HEK293 (cell line): Measurements from ENCODE around the gene CDO1.

Experiments
- FEZF1 ChIP-seq: fragments of 450-650 bp; formaldehyde crosslinking; IDR thresholded peaks from 2 replicates; pipeline ENCODE4 v1.5.1; 2016; ENCODE audit warnings: missing biosample characterization, missing genetic modification characterization
- GLI2 ChIP-seq: fragments of 450-650 bp; formaldehyde crosslinking; IDR thresholded peaks from 2 replicates; pipeline ENCODE4; 2017; ENCODE audit warnings: missing biosample characterization, missing genetic modification characterization, low read depth, borderline replicate concordance
- HOXC10 ChIP-seq: sonication (generic); formaldehyde crosslinking; IDR thresholded peaks from 2 replicates; pipeline ENCODE4 v1.8.1; 2023; ENCODE audit warnings: mild to moderate bottlenecking, missing genetic modification reagents
- MZF1 ChIP-seq: fragments of 450-650 bp; formaldehyde crosslinking; IDR thresholded peaks from 2 replicates; pipeline ENCODE4 v1.5.1; 2017; ENCODE audit warnings: missing biosample characterization, missing genetic modification characterization, borderline replicate concordance
- SETDB1 ChIP-seq: IDR thresholded peaks from one replicate; pipeline ENCODE4 v1.6.1; 2017; ENCODE audit warnings: mild to moderate bottlenecking, low read length, moderate library complexity, mixed read lengths; ENCODE audit not compliant: insufficient read length
- TRIM28 ChIP-seq: IDR thresholded peaks from 2 replicates; pipeline ENCODE4 v1.6.1; 2011; ENCODE audit warnings: low read length, control low read depth, borderline replicate concordance
- ZBTB48 ChIP-seq: fragments of 450-650 bp; formaldehyde crosslinking; IDR thresholded peaks from 2 replicates; pipeline ENCODE4 v1.5.1; 2016; ENCODE audit warnings: missing biosample characterization, missing genetic modification characterization
- ZBTB8A ChIP-seq: fragments of 450-650 bp; formaldehyde crosslinking; IDR thresholded peaks from 2 replicates; pipeline ENCODE4 v1.5.1; 2016; ENCODE audit warnings: missing biosample characterization, missing genetic modification characterization
- ZFP37 ChIP-seq: fragments of 450-650 bp; formaldehyde crosslinking; IDR thresholded peaks from 2 replicates; pipeline ENCODE4 v1.5.1; 2016; ENCODE audit warnings: missing biosample characterization, missing genetic modification characterization
- ZNF121 ChIP-seq: fragments of 450-650 bp; formaldehyde crosslinking; IDR thresholded peaks from 2 replicates; pipeline ENCODE4 v1.5.1; 2016; ENCODE audit warnings: missing biosample characterization, missing genetic modification characterization
- ZNF138 ChIP-seq: fragments of 450-650 bp; formaldehyde crosslinking; IDR thresholded peaks from 2 replicates; pipeline ENCODE4 v1.5.1; 2016; ENCODE audit warnings: missing biosample characterization, missing genetic modification characterization, borderline replicate concordance
- ZNF148 ChIP-seq: fragments of 450-650 bp; formaldehyde crosslinking; IDR thresholded peaks from 2 replicates; pipeline ENCODE4 v1.5.0; 2017; ENCODE audit warnings: missing biosample characterization, missing genetic modification characterization, borderline replicate concordance
- ZNF155 ChIP-seq: fragments of 450-650 bp; formaldehyde crosslinking; IDR thresholded peaks from 2 replicates; pipeline ENCODE4 v1.5.1; 2016; ENCODE audit warnings: missing biosample characterization, missing genetic modification characterization
- ZNF23 ChIP-seq: fragments of 450-650 bp; formaldehyde crosslinking; IDR thresholded peaks from 2 replicates; pipeline ENCODE4 v1.5.1; 2016; ENCODE audit warnings: missing biosample characterization, missing genetic modification characterization, borderline replicate concordance
- ZNF341 ChIP-seq: fragments of 450-650 bp; formaldehyde crosslinking; IDR thresholded peaks from 2 replicates; pipeline ENCODE4; 2016; ENCODE audit warnings: low read depth, missing biosample characterization, missing genetic modification characterization
- ZNF354C ChIP-seq: fragments of 450-650 bp; formaldehyde crosslinking; IDR thresholded peaks from 2 replicates; pipeline ENCODE4 v1.5.1; 2016; ENCODE audit warnings: missing biosample characterization, missing genetic modification characterization, low read depth, borderline replicate concordance
- ZNF37A ChIP-seq: fragments of 450-650 bp; IDR thresholded peaks from 2 replicates; pipeline ENCODE4 v1.5.1; 2018; ENCODE audit warnings: missing biosample characterization, missing genetic modification characterization
- ZNF488 ChIP-seq: fragments of 450-650 bp; formaldehyde crosslinking; IDR thresholded peaks from 2 replicates; pipeline ENCODE4 v1.5.1; 2016; ENCODE audit warnings: missing biosample characterization, missing genetic modification characterization
- ZNF571 ChIP-seq: fragments of 450-650 bp; formaldehyde crosslinking; IDR thresholded peaks from 2 replicates; pipeline ENCODE4 v1.5.0; 2017; ENCODE audit warnings: missing biosample characterization, missing genetic modification characterization
- ZNF596 ChIP-seq: fragments of 450-650 bp; IDR thresholded peaks from 2 replicates; pipeline ENCODE4 v1.5.0; 2018; ENCODE audit warnings: missing biosample characterization, mild to moderate bottlenecking, missing genetic modification characterization, moderate library complexity
- ZNF610 ChIP-seq: fragments of 450-650 bp; formaldehyde crosslinking; IDR thresholded peaks from 2 replicates; pipeline ENCODE4 v1.5.1; 2016; ENCODE audit warnings: missing biosample characterization, missing genetic modification characterization, borderline replicate concordance
- ZNF629 ChIP-seq: fragments of 450-650 bp; formaldehyde crosslinking; IDR thresholded peaks from 2 replicates; pipeline ENCODE4 v1.5.1; 2017; ENCODE audit warnings: missing biosample characterization, missing genetic modification characterization
- ZNF664 ChIP-seq: fragments of 450-650 bp; formaldehyde crosslinking; IDR thresholded peaks from 2 replicates; pipeline ENCODE4 v1.5.1; 2016; ENCODE audit warnings: missing biosample characterization, missing genetic modification characterization
- ZNF792 ChIP-seq: fragments of 450-650 bp; formaldehyde crosslinking; IDR thresholded peaks from 2 replicates; pipeline ENCODE4 v1.5.1; 2016; ENCODE audit warnings: missing biosample characterization, missing genetic modification characterization
- TF ChIP-seq, protein P1 (sequence below): fragments of 450-650 bp; formaldehyde crosslinking; IDR thresholded peaks from 2 replicates; pipeline ENCODE4 v1.5.1; 2016; ENCODE audit warnings: missing biosample characterization, missing genetic modification characterization, borderline replicate concordance
- TF ChIP-seq, protein P2 (sequence below): fragments of 450-650 bp; formaldehyde crosslinking; IDR thresholded peaks from 2 replicates; pipeline ENCODE4 v1.5.1; 2016; ENCODE audit warnings: missing biosample characterization, missing genetic modification characterization
- TF ChIP-seq, protein P3 (sequence below): IDR thresholded peaks from 2 replicates; pipeline ENCODE4 v1.6.1; 2011; ENCODE audit warnings: mild to moderate bottlenecking, low read depth, low read length, borderline replicate concordance
- TF ChIP-seq, protein P4 (sequence below): fragments of 450-650 bp; formaldehyde crosslinking; IDR thresholded peaks from 2 replicates; pipeline ENCODE4 v1.5.1; 2016; ENCODE audit warnings: missing biosample characterization, missing genetic modification characterization, low read depth

Gene CDO1

DNA sequence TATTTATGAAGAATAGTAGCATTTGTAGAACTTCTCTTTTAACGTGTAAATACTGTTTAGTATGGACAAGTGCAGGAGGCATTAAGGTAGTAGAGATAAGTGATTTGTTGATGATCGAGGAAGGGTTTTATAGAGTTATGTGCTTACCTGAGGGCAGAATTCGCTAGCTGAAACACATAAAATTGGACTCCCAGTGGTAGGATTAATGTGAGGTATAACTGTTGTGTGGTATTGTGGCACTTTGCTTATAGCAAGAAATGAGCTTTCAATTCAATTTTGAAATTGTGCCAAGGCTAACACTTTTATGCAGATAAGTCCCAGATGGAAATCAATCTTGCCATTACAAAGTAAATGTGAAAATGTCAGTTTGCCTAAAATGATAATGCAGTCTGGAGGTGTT is 26.5 kb upstream of the CDO1 start (continued):
- no peak for TF ChIP-seq ZNF354C (tag by site-specific recombination)
- TF ChIP-seq ZBTB48 (tag by site-specific recombination), result no peak
- TF ChIP-seq, protein P1, sequence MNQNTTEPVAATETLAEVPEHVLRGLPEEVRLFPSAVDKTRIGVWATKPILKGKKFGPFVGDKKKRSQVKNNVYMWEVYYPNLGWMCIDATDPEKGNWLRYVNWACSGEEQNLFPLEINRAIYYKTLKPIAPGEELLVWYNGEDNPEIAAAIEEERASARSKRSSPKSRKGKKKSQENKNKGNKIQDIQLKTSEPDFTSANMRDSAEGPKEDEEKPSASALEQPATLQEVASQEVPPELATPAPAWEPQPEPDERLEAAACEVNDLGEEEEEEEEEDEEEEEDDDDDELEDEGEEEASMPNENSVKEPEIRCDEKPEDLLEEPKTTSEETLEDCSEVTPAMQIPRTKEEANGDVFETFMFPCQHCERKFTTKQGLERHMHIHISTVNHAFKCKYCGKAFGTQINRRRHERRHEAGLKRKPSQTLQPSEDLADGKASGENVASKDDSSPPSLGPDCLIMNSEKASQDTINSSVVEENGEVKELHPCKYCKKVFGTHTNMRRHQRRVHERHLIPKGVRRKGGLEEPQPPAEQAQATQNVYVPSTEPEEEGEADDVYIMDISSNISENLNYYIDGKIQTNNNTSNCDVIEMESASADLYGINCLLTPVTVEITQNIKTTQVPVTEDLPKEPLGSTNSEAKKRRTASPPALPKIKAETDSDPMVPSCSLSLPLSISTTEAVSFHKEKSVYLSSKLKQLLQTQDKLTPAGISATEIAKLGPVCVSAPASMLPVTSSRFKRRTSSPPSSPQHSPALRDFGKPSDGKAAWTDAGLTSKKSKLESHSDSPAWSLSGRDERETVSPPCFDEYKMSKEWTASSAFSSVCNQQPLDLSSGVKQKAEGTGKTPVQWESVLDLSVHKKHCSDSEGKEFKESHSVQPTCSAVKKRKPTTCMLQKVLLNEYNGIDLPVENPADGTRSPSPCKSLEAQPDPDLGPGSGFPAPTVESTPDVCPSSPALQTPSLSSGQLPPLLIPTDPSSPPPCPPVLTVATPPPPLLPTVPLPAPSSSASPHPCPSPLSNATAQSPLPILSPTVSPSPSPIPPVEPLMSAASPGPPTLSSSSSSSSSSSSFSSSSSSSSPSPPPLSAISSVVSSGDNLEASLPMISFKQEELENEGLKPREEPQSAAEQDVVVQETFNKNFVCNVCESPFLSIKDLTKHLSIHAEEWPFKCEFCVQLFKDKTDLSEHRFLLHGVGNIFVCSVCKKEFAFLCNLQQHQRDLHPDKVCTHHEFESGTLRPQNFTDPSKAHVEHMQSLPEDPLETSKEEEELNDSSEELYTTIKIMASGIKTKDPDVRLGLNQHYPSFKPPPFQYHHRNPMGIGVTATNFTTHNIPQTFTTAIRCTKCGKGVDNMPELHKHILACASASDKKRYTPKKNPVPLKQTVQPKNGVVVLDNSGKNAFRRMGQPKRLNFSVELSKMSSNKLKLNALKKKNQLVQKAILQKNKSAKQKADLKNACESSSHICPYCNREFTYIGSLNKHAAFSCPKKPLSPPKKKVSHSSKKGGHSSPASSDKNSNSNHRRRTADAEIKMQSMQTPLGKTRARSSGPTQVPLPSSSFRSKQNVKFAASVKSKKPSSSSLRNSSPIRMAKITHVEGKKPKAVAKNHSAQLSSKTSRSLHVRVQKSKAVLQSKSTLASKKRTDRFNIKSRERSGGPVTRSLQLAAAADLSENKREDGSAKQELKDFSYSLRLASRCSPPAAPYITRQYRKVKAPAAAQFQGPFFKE (tag by site-specific recombination), result no peak
- TF ChIP-seq, protein P2, sequence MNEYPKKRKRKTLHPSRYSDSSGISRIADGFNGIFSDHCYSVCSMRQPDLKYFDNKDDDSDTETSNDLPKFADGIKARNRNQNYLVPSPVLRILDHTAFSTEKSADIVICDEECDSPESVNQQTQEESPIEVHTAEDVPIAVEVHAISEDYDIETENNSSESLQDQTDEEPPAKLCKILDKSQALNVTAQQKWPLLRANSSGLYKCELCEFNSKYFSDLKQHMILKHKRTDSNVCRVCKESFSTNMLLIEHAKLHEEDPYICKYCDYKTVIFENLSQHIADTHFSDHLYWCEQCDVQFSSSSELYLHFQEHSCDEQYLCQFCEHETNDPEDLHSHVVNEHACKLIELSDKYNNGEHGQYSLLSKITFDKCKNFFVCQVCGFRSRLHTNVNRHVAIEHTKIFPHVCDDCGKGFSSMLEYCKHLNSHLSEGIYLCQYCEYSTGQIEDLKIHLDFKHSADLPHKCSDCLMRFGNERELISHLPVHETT, result no peak
- TF ChIP-seq TRIM28, result no peak
- no peak for TF ChIP-seq ZNF341 (tag by site-specific recombination)
- TF ChIP-seq FEZF1 (tag by site-specific recombination), result peak; percentile 98
- TF ChIP-seq ZNF148 (tag by site-specific recombination), result no peak
- no peak for TF ChIP-seq ZNF155 (tag by site-specific recombination)
- no peak for TF ChIP-seq ZNF138 (tag by site-specific recombination)
- no peak for TF ChIP-seq ZFP37 (tag by site-specific recombination)
- no peak for TF ChIP-seq ZNF37A (tag by site-specific recombination)
- 0 out of 2 replicates have a peak, but pooled peaks have one; percentile 42 for TF ChIP-seq MZF1
- TF ChIP-seq ZNF792 (tag by site-specific recombination), result no peak
- TF ChIP-seq HOXC10 (CRISPR knock-in tag), result no peak
- TF ChIP-seq ZNF23 (tag by site-specific recombination), result no peak
- TF ChIP-seq GLI2 (tag by site-specific recombination), result no peak
- TF ChIP-seq, protein P3, sequence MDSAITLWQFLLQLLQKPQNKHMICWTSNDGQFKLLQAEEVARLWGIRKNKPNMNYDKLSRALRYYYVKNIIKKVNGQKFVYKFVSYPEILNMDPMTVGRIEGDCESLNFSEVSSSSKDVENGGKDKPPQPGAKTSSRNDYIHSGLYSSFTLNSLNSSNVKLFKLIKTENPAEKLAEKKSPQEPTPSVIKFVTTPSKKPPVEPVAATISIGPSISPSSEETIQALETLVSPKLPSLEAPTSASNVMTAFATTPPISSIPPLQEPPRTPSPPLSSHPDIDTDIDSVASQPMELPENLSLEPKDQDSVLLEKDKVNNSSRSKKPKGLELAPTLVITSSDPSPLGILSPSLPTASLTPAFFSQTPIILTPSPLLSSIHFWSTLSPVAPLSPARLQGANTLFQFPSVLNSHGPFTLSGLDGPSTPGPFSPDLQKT, result no peak
- TF ChIP-seq, protein P4, sequence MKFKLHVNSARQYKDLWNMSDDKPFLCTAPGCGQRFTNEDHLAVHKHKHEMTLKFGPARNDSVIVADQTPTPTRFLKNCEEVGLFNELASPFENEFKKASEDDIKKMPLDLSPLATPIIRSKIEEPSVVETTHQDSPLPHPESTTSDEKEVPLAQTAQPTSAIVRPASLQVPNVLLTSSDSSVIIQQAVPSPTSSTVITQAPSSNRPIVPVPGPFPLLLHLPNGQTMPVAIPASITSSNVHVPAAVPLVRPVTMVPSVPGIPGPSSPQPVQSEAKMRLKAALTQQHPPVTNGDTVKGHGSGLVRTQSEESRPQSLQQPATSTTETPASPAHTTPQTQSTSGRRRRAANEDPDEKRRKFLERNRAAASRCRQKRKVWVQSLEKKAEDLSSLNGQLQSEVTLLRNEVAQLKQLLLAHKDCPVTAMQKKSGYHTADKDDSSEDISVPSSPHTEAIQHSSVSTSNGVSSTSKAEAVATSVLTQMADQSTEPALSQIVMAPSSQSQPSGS (tag by site-specific recombination), result no peak
- TF ChIP-seq ZNF596 (tag by site-specific recombination), result no peak
- peak; percentile 21; the same call in 1 of the 2 replicates for TF ChIP-seq ZNF629 (tag by site-specific recombination)
- no peak for TF ChIP-seq ZNF488 (tag by site-specific recombination)
- no peak for TF ChIP-seq ZNF121 (tag by site-specific recombination)
- TF ChIP-seq SETDB1, result no peak
- TF ChIP-seq ZBTB8A (tag by site-specific recombination), result no peak
- TF ChIP-seq ZNF571 (tag by site-specific recombination), result no peak
- no peak for TF ChIP-seq ZNF610
- no peak for TF ChIP-seq ZNF664
